HG03354 (cell line): ENCODE results near the gene GSPT1.
"Not testable (repeated sequence)": the region's sequence is repeated elsewhere in the genome, so short reads cannot be mapped to it uniquely, and the experiment has no call there.

Source experiments
- ATAC-seq: cut with Tn5 transposase; IDR thresholded peaks from one replicate; pipeline ENCODE4 v1.9.1; 2021; ENCODE audit warnings: mild to moderate bottlenecking; ENCODE audit not compliant: unreplicated experiment, poor library complexity, severe bottlenecking

The GSPT1 gene

GRCh38 chr16:11823645-11824044, 92.1 kb downstream of the GSPT1 start:
- not testable (repeated sequence) for ATAC-seq

- ATAC-seq = no peak
Observed at GRCh38 chr16:11819798-11820197, 96.0 kb downstream of the GSPT1 start.

- not testable (repeated sequence) for ATAC-seq
Observed at GRCh38 chr16:11818970-11819369, 96.8 kb downstream of the GSPT1 start.
